Mesenchymal stem cell (in vitro differentiated cells and primary cell): ENCODE data around the gene FOXF1.

Experiments used
- DNase-seq: peaks from one replicate; pipeline ENCODE4 v3.0.0-alpha.2; 2013
- H2AFZ ChIP-seq: one replicate; pipeline ENCODE4 v1.6.1; 2013; ENCODE audit warnings: low read depth, mild to moderate bottlenecking, control low read depth, inconsistent platforms, low read length, moderate library complexity
- H2AK5ac ChIP-seq: 2 replicates; pipeline ENCODE4 v1.6.1; 2013; ENCODE audit warnings: low read length, moderate library complexity, mild to moderate bottlenecking, inconsistent platforms; ENCODE audit not compliant: severe bottlenecking
- H2BK120ac ChIP-seq: one replicate; pipeline ENCODE4 v1.6.1; 2013; ENCODE audit warnings: low read depth, mild to moderate bottlenecking, inconsistent platforms, low read length, moderate library complexity
- H2BK12ac ChIP-seq, 2 experiments: one replicate each; pipeline ENCODE4 v1.6.1; 2013; ENCODE audit warnings: inconsistent platforms in 2 of 2, low read length in 2 of 2, mild to moderate bottlenecking in 2 of 2, moderate library complexity in 2 of 2, control low read depth in 1 of 2
- H2BK15ac ChIP-seq: one replicate; pipeline ENCODE4 v1.6.1; 2013; ENCODE audit warnings: mild to moderate bottlenecking, low read depth, inconsistent platforms; ENCODE audit not compliant: poor library complexity, severe bottlenecking
- H2BK5ac ChIP-seq: 2 replicates; pipeline ENCODE4 v1.6.1; 2013; ENCODE audit warnings: low read depth, mild to moderate bottlenecking, low read length, control low read depth, inconsistent platforms; ENCODE audit not compliant: poor library complexity, severe bottlenecking
- H3K14ac ChIP-seq, 2 experiments: one replicate each; pipeline ENCODE4 v1.6.1; 2013; ENCODE audit warnings: inconsistent platforms in 2 of 2, low read length in 2 of 2, control low read depth in 1 of 2, mild to moderate bottlenecking in 1 of 2, moderate library complexity in 1 of 2
- H3K18ac ChIP-seq, 2 experiments: one replicate each; pipeline ENCODE4 v1.6.1; 2013; ENCODE audit warnings: inconsistent platforms in 2 of 2, low read length in 2 of 2, control low read depth in 1 of 2, low read depth in 1 of 2, mild to moderate bottlenecking in 1 of 2
- H3K23ac ChIP-seq, 2 experiments: one replicate each; pipeline ENCODE4 v1.6.1; 2013; ENCODE audit warnings: inconsistent platforms in 2 of 2, low read length in 2 of 2, mild to moderate bottlenecking in 2 of 2, moderate library complexity in 2 of 2, control low read depth in 1 of 2
- H3K27ac ChIP-seq: 2 replicates; pipeline ENCODE4 v1.5.1; 2013; ENCODE audit warnings: mild to moderate bottlenecking, moderate library complexity, low read length, control low read depth, inconsistent platforms; ENCODE audit not compliant: poor library complexity, severe bottlenecking
- H3K27me3 ChIP-seq, 2 experiments: 2 replicates each; pipeline versions ENCODE4 v1.6.1 to v1.7.0; 2013; ENCODE audit warnings: low read length in 2 of 2, mild to moderate bottlenecking in 2 of 2, moderate library complexity in 2 of 2, control low read depth in 1 of 2, inconsistent platforms in 1 of 2; ENCODE audit not compliant: control insufficient read depth in 1 of 2, insufficient read depth in 1 of 2
- H3K36me3 ChIP-seq, 2 experiments: 2 replicates each; pipeline versions ENCODE4 v1.6.1 to v1.7.0; 2013; ENCODE audit warnings: low read length in 2 of 2, control low read depth in 1 of 2, inconsistent platforms in 1 of 2, low read depth in 1 of 2, mild to moderate bottlenecking in 1 of 2; ENCODE audit not compliant: insufficient read depth in 2 of 2, control insufficient read depth in 1 of 2
- H3K4ac ChIP-seq, 2 experiments: one replicate each; pipeline ENCODE4 v1.6.1; 2013; ENCODE audit warnings: inconsistent platforms in 2 of 2, low read length in 2 of 2, mild to moderate bottlenecking in 2 of 2, moderate library complexity in 2 of 2, control low read depth in 1 of 2, low read depth in 1 of 2
- H3K4me1 ChIP-seq: 2 replicates; pipeline ENCODE4 v1.6.1; 2013; ENCODE audit warnings: low read depth, low read length, control low read depth; ENCODE audit not compliant: control insufficient read depth, insufficient read depth
- H3K4me2 ChIP-seq: 2 replicates; pipeline ENCODE4 v1.6.1; 2013; ENCODE audit warnings: low read length, mild to moderate bottlenecking, inconsistent platforms; ENCODE audit not compliant: poor library complexity, severe bottlenecking
- H3K4me3 ChIP-seq, 2 experiments: 2 replicates each; pipeline versions ENCODE4 v1.5.1 to v1.7.0; 2013; ENCODE audit warnings: low read length in 2 of 2, mild to moderate bottlenecking in 2 of 2, control low read depth in 1 of 2, low read depth in 1 of 2; ENCODE audit not compliant: insufficient read depth in 1 of 2
- H3K79me1 ChIP-seq: replicated peaks from 2 replicates; pipeline ENCODE4 v1.6.1; 2013; ENCODE audit warnings: mild to moderate bottlenecking, control low read depth, low read length, inconsistent platforms; ENCODE audit not compliant: poor library complexity, severe bottlenecking
- H3K9ac ChIP-seq: 2 replicates; pipeline ENCODE4 v1.7.0; 2013; ENCODE audit warnings: mild to moderate bottlenecking, low read length, moderate library complexity
- H3K9me3 ChIP-seq: 2 replicates; pipeline ENCODE4 v1.7.0; 2013; ENCODE audit warnings: mild to moderate bottlenecking, low read length; ENCODE audit not compliant: control insufficient read depth
- H4K8ac ChIP-seq: one replicate; pipeline ENCODE4 v1.6.1; 2013; ENCODE audit warnings: inconsistent platforms, mild to moderate bottlenecking, low read length, moderate library complexity
- H4K91ac ChIP-seq: one replicate; pipeline ENCODE4 v1.6.1; 2013; ENCODE audit warnings: mild to moderate bottlenecking, low read length, inconsistent platforms
- WGBS: methylation state at CpG from one replicate; pipeline ENCODE4 v1.1.7; 2013; ENCODE audit warnings: mixed read lengths; 5-methylcytosine and 5-hydroxymethylcytosine counted together

FOXF1 gene

GRCh38 chr16:86554917-86555703 is 44.8 kb downstream of the FOXF1 start, which contains the start of gene MTHFSD:
TSS of gene MTHFSD (minus strand) at chr16:86555235. CDS start at chr16:86555184, 51 bp downstream.
- H3K79me1 ChIP-seq, result peaks cover 30% of the 10 kb centered on the region
- H4K8ac ChIP-seq, result peak within 1 kb of the TSS; percentile 97
- peak within 1 kb of the TSS; percentile 67 for H4K91ac ChIP-seq
- H3K27ac ChIP-seq, result no peak within 1 kb of the TSS
- peaks cover 13% of the 10 kb centered on the region for H3K4me1 ChIP-seq
- H3K27me3 ChIP-seq, result peaks cover 0 to 15% of the 10 kb centered on the region in 2 experiments
- peak; percentile 92 for DNase-seq
- no peak within 1 kb of the TSS for H2BK120ac ChIP-seq
- peak within 1 kb of the TSS; percentile 55 for H2AK5ac ChIP-seq
- H3K9me3 ChIP-seq, result no peaks in the 10 kb centered on the region
- WGBS, result 6% methylated on average over 65 of the region's 70 CpGs
- no peak within 1 kb of the TSS for H2BK12ac ChIP-seq
- peak within 1 kb of the TSS in 1 of 2 experiments; percentile 41 for H3K14ac ChIP-seq
- H3K23ac ChIP-seq, result peak within 1 kb of the TSS in 1 of 2 experiments; percentile 47
- H3K18ac ChIP-seq, result peak within 1 kb of the TSS; percentile 78 to 86
- peak within 1 kb of the TSS; percentile 2 for H2BK15ac ChIP-seq
- peak within 1 kb of the TSS; percentile 88 to 99 for H3K4me3 ChIP-seq
- H3K36me3 ChIP-seq, result peaks cover 21 to 24% of the 10 kb centered on the region in 2 experiments
- H2BK5ac ChIP-seq, result no peak within 1 kb of the TSS
- H3K4ac ChIP-seq, result peak within 1 kb of the TSS; percentile 84 to 92
- H3K9ac ChIP-seq, result peak within 1 kb of the TSS; percentile 99
- H2AFZ ChIP-seq, result peak within 1 kb of the TSS; percentile 94
- H3K4me2 ChIP-seq, result peak within 1 kb of the TSS; percentile 78

DNA sequence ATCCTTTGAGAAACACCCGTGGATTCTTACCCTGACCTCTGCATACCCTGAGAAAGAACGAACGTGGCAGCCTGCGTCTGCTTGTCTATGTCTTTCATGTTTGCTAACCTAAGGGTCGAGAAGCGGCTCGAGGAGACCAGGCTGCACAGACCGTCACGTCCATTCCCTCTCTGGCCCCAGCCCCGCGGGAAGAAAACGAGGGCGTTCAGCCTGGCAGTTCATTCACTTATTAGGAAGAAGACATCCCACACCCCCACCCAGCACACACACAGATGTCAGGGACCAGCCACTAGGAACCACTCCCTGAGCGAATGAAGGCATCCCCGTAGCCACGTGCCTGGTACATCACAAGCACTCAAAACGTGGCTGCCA is 45.4 kb downstream of the FOXF1 start:
- Histone ChIP-seq H4K8ac (peak overlapping the region; percentile 94), H2BK15ac (no peak overlapping the region), H2AK5ac (peak overlapping the region; percentile 55), H3K18ac (peak overlapping the region in 1 of 2 experiments; percentile 78), H3K36me3 (peaks cover 16 to 19% of the 10 kb centered on the region in 2 experiments), H3K4me3 (peak overlapping the region; percentile 88 to 99), H3K14ac (no peak overlapping the region), H3K4me2 (peak overlapping the region; percentile 78), H2BK12ac (no peak overlapping the region), H4K91ac (peak overlapping the region; percentile 67), H3K27me3 (peaks cover 0 to 18% of the 10 kb centered on the region in 2 experiments), H3K23ac (no peak overlapping the region), H2BK5ac (no peak overlapping the region), H3K4me1 (peaks cover 13% of the 10 kb centered on the region), H2AFZ (peak overlapping the region; percentile 8), H3K27ac (no peak overlapping the region), H3K9me3 (no peaks in the 10 kb centered on the region), H3K4ac (peak overlapping the region; percentile 75 to 84), H3K79me1 (peaks cover 24% of the 10 kb centered on the region), H2BK120ac (no peak overlapping the region), H3K9ac (peak overlapping the region; percentile 99)
- 66% methylated on average over 17 of the region's 17 CpGs for WGBS
- DNase-seq, result no peak

DNA sequence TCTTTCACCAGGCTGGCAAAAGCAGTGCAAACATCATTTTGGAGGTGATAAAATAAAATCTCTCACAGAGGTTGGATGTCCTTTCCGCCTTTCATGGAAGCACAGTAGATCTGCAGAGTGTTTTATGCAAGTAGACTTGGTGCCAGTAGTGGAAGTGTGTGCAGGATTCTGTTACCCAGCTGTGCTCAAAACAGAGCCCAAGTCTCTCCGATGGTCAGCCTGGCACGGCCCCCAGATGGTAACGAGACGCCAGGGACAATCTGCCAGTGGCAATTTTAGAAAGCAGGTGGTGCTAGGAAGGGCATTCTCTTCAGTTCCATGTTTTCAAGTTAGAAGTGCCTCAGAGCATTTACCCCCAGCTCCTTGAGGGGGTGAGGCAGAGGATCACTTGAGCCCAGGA is 46.2 kb downstream of the FOXF1 start:
- no peak overlapping the region for H2AK5ac ChIP-seq
- H2BK15ac ChIP-seq, result no peak overlapping the region
- no peak overlapping the region for H3K27ac ChIP-seq
- no peak overlapping the region for H3K18ac ChIP-seq
- 82% methylated on average over 5 of the region's 5 CpGs for WGBS
- H3K9ac ChIP-seq, result no peak overlapping the region
- peaks cover 13% of the 10 kb centered on the region for H3K4me1 ChIP-seq
- H3K36me3 ChIP-seq, result peaks cover 10 to 13% of the 10 kb centered on the region in 2 experiments
- peaks cover 23% of the 10 kb centered on the region for H3K79me1 ChIP-seq
- no peak overlapping the region for H3K4me3 ChIP-seq
- no peak overlapping the region for H3K14ac ChIP-seq
- no peak overlapping the region for H2BK120ac ChIP-seq
- no peak overlapping the region for H2AFZ ChIP-seq
- no peak overlapping the region for H3K4me2 ChIP-seq
- no peak for DNase-seq
- H3K27me3 ChIP-seq, result peaks cover 0 to 26% of the 10 kb centered on the region in 2 experiments
- no peak overlapping the region for H3K4ac ChIP-seq
- H3K23ac ChIP-seq, result no peak overlapping the region
- H2BK5ac ChIP-seq, result no peak overlapping the region
- H4K91ac ChIP-seq, result no peak overlapping the region
- no peak overlapping the region for H2BK12ac ChIP-seq
- no peaks in the 10 kb centered on the region for H3K9me3 ChIP-seq
- no peak overlapping the region for H4K8ac ChIP-seq

GRCh38 chr16:86557587-86557986 is 47.3 kb downstream of the FOXF1 start:
- Histone ChIP-seq H3K4ac (no peak overlapping the region), H3K4me3 (no peak overlapping the region), H2BK120ac (no peak overlapping the region), H3K79me1 (peaks cover 19% of the 10 kb centered on the region), H2BK15ac (no peak overlapping the region), H4K91ac (no peak overlapping the region), H3K9ac (no peak overlapping the region), H3K23ac (no peak overlapping the region), H4K8ac (no peak overlapping the region), H3K36me3 (peaks cover 0 to 6% of the 10 kb centered on the region in 2 experiments), H3K27ac (no peak overlapping the region), H3K14ac (no peak overlapping the region), H3K27me3 (peaks cover 0 to 31% of the 10 kb centered on the region in 2 experiments), H3K18ac (no peak overlapping the region), H2AK5ac (no peak overlapping the region), H2AFZ (no peak overlapping the region), H2BK12ac (no peak overlapping the region), H3K4me1 (peaks cover 13% of the 10 kb centered on the region), H3K9me3 (no peaks in the 10 kb centered on the region), H3K4me2 (no peak overlapping the region), H2BK5ac (no peak overlapping the region)
- WGBS, result 80% methylated on average over 2 of the region's 4 CpGs
- DNase-seq, result no peak
